ENCODE data around the gene SLFN12L.

Gene SLFN12L

GRCh38 chr17:35548208-35548810, 10.8 kb upstream of the SLFN12L start:
- POLR2A ChIA-PET: no interaction called here
- CTCF ChIA-PET: interaction anchor here (1.7 to 3.6 kb wide), 4 partner anchors 10 to 236 kb away, joined by 7 to 28 read pairs (median 8); partner anchors contain the start of gene SLFN12L
- DNase-seq (ENCODE audit: extremely low spot score): no peak
- TF ChIP-seq, protein P1, sequence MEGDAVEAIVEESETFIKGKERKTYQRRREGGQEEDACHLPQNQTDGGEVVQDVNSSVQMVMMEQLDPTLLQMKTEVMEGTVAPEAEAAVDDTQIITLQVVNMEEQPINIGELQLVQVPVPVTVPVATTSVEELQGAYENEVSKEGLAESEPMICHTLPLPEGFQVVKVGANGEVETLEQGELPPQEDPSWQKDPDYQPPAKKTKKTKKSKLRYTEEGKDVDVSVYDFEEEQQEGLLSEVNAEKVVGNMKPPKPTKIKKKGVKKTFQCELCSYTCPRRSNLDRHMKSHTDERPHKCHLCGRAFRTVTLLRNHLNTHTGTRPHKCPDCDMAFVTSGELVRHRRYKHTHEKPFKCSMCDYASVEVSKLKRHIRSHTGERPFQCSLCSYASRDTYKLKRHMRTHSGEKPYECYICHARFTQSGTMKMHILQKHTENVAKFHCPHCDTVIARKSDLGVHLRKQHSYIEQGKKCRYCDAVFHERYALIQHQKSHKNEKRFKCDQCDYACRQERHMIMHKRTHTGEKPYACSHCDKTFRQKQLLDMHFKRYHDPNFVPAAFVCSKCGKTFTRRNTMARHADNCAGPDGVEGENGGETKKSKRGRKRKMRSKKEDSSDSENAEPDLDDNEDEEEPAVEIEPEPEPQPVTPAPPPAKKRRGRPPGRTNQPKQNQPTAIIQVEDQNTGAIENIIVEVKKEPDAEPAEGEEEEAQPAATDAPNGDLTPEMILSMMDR (IDR thresholded peaks at IDR 0.05; ENCODE audit: control extremely low read depth, extremely low read depth, low read depth, missing control alignments): no peak

DNA sequence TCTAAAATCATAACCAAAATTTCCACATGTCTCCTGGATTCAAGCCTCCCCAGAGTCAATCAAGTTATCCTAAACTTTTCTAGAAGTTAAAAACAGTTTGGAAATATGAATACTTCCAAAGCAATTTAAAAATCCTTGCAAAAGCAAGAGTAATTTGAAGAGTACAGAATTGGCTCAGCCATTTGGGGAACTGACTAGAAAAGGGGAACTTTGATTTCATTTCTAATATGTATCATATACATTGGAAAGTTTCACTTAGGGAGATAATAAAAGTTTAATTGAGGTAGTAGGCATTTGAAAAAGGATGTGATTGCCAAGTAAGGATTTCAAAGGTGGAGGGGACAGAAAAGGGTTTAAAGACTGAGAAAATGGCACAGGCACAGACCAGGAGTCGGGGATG, 9.0 kb upstream of the SLFN12L start:
- DNase-seq (ENCODE audit: extremely low spot score): no peak
- POLR2A ChIA-PET: no interaction called here
- CTCF ChIA-PET: no interaction called here
- TF ChIP-seq, protein P1 (IDR thresholded peaks at IDR 0.05; ENCODE audit: control extremely low read depth, extremely low read depth, low read depth, missing control alignments): no peak

DNA sequence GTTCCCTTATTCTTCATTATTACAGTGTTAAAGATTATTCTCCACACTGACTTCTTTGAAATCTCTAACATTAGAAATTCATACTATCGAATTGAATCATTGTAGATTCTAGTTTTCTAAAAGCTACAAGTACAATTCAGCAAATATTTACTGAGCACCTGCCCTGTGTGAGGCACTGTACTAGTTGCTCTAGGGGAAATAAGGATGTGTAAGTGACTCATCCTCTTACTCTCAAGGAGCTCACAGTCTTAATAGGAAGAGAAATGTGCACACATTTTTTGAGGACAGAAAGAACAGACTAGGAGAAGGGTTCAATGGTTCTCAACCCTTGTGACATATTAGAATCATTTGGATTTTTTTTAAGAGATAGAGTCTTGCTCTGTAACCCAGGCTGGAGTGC, 7.7 kb upstream of the SLFN12L start:
- TF ChIP-seq, protein P1 (IDR thresholded peaks at IDR 0.05; ENCODE audit: control extremely low read depth, extremely low read depth, low read depth, missing control alignments): no peak
- no peak for DNase-seq (ENCODE audit: extremely low spot score)
- CTCF ChIA-PET: interaction anchor here (1.1 to 1.5 kb wide), 3 partner anchors 7 to 12 kb away, joined by 3 to 5 read pairs (median 5); no protein-coding TSS in a partner anchor
- POLR2A ChIA-PET: no interaction called here

- TF ChIP-seq, protein P1 (IDR thresholded peaks at IDR 0.05; ENCODE audit: control extremely low read depth, extremely low read depth, low read depth, missing control alignments): no peak
- DNase-seq (ENCODE audit: extremely low spot score): no peak
- ChIA-PET CTCF (interaction anchor here (1.0 to 3.1 kb wide), 4 partner anchors 9 to 231 kb away, joined by 3 to 17 read pairs (median 8); no protein-coding TSS in a partner anchor), POLR2A (no interaction called here)
Measured at GRCh38 chr17:35543856-35544255, 6.4 kb upstream of the SLFN12L start.

GRCh38 chr17:35542990-35543389, 5.5 kb upstream of the SLFN12L start:
- TF ChIP-seq, protein P1 (IDR thresholded peaks at IDR 0.05; ENCODE audit: control extremely low read depth, extremely low read depth, low read depth, missing control alignments): no peak
- CTCF ChIA-PET: interaction anchor here (1.3 to 3.1 kb wide), 4 partner anchors 9 to 230 kb away, joined by 4 to 17 read pairs (median 9); no protein-coding TSS in a partner anchor
- no peak for DNase-seq (ENCODE audit: extremely low spot score)
- POLR2A ChIA-PET: interaction anchor here (0.6 kb wide), 1 partner anchor 24 kb away, joined by 5 read pairs; no protein-coding TSS in a partner anchor

DNA sequence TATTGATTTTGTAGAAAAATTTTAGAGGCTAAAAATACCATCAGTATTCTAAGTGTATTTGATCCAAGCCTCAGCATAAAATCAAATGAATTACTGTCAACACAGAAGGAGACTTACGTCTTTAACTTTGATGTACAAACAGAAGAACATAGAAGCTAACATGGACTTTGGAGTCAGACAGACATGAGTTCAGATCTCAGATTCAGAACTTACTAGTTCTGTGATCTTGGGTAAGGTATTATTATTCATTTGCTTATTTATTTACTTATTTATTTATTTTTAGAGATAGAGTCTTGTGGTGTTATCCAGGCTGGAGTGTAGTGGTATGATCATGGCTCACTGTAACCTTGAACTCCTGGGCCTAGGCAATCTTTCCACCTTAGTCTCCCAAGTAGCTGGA, 4.0 kb upstream of the SLFN12L start:
- TF ChIP-seq, protein P1 (IDR thresholded peaks at IDR 0.05; ENCODE audit: control extremely low read depth, extremely low read depth, low read depth, missing control alignments): no peak
- CTCF ChIA-PET: interaction anchor here (1.1 to 3.1 kb wide), 4 partner anchors 8 to 228 kb away, joined by 3 to 17 read pairs (median 5); no protein-coding TSS in a partner anchor
- no peak for DNase-seq (ENCODE audit: extremely low spot score)
- POLR2A ChIA-PET: no interaction called here
